SU-DHL-6 (cell line): ENCODE measurements around the gene NEK4.

Experiments
- EZH2phosphoT487 ChIP-seq: fragments of 200-600 bp; sonication (generic), shearing (Covaris generic); conservative IDR thresholded peaks from 2 replicates; pipeline ENCODE4 v1.6.1; 2018; ENCODE audit warnings: mild to moderate bottlenecking, antibody characterized with exemption, low read length, moderate library complexity, mixed read lengths
- TF ChIP-seq, protein P1 (sequence below): fragments of 200-600 bp; sonication (generic); IDR thresholded peaks from one replicate; pipeline ENCODE4 v1.5.1; 2017; ENCODE audit warnings: antibody characterized with exemption, mild to moderate bottlenecking, low read length, moderate library complexity; ENCODE audit not compliant: insufficient read depth, poor library complexity, severe bottlenecking

DNA sequence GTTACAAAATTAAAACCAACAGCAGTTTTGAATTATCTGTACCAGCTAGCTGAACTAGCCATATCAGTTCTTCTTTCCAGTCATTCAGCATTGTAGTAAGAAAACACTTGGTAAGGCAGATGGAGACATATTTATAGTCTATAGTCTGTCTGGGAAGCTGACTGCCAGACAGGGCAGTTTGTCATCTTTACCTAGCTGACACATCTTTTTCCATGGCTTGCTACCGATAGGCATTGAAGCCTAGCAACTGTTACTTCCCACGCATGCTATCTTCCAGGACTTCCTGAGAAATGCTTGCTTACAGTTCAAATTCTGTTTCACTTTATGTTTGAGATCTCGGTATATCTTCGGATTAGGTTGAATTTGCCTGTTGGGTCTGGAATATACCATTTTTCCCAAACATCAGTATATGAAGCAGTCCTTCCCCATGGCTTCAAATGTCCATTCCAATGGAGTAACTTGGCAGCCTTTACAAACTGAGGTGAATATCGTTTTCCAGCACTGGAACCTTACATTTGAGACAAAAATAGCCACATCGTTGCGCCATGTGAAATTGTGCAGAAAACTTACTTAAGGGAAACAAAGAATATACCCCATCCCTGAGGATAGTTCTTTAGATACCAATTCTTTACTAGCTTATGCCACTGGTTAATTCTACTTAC lies 76.1 kb downstream of the NEK4 start:
- TF ChIP-seq, protein P1, sequence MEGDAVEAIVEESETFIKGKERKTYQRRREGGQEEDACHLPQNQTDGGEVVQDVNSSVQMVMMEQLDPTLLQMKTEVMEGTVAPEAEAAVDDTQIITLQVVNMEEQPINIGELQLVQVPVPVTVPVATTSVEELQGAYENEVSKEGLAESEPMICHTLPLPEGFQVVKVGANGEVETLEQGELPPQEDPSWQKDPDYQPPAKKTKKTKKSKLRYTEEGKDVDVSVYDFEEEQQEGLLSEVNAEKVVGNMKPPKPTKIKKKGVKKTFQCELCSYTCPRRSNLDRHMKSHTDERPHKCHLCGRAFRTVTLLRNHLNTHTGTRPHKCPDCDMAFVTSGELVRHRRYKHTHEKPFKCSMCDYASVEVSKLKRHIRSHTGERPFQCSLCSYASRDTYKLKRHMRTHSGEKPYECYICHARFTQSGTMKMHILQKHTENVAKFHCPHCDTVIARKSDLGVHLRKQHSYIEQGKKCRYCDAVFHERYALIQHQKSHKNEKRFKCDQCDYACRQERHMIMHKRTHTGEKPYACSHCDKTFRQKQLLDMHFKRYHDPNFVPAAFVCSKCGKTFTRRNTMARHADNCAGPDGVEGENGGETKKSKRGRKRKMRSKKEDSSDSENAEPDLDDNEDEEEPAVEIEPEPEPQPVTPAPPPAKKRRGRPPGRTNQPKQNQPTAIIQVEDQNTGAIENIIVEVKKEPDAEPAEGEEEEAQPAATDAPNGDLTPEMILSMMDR, result no peak
- TF ChIP-seq EZH2phosphoT487, result no peak
